GM21619 (cell line): ENCODE results near the gene TMEM215.

ENCODE experiments used
- ATAC-seq: cut with Tn5 transposase; IDR thresholded peaks from one replicate; pipeline ENCODE4 v1.9.1; 2021; ENCODE audit not compliant: unreplicated experiment

Gene TMEM215

DNA sequence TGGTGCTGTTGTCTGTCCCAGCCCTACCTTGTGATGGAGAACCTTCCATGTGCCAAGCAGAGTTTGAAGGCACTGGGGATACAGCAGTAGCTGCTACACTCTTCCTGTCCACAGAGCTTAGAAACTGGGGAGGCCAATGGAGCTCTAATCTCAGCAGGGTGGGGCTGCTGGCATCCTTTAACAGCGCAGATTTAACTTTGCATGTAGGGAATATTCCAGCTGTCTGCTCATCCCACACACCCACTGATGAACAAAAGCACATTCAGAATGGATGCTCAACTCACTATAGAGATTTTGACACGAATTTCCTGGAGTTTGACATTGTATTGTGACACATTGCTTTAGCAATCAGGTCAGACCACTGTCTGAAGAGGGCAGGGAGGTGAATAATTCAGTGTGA, 49.0 kb downstream of the TMEM215 start:
- no peak for ATAC-seq
